GM23338 (cell line): Measurements from ENCODE around the gene TBC1D19. TPM values are rescaled to one million over a fixed set of nuclear protein-coding genes. Genes with fewer than 3 reads are reported as not detected.

Experiments used
- ATAC-seq: fragments of 200-7000 bp; cut with Tn5 transposase; 3 replicates; pipeline ENCODE4 v1.9.1; 2020
- DNase-seq: peaks from one replicate; pipeline ENCODE4 v3.0.0-alpha.2; 2015; ENCODE audit warnings: low spot score
- H2AFZ ChIP-seq: fragments of 200-600 bp; sonication (generic); 2 replicates; pipeline ENCODE4 v1.8.0; 2016; ENCODE audit warnings: antibody characterized with exemption, mild to moderate bottlenecking, moderate library complexity
- H3F3A ChIP-seq: fragments of 200-600 bp; sonication (generic); replicated peaks from 2 replicates; pipeline ENCODE4 v1.8.0; 2017; ENCODE audit warnings: antibody characterized with exemption, mixed run types, low read depth
- H3K27ac ChIP-seq: fragments of 200-600 bp; sonication (generic); 2 replicates; pipeline ENCODE4 v1.6.1; 2016; ENCODE audit warnings: low read depth
- H3K27me3 ChIP-seq: fragments of 200-600 bp; sonication (generic); 2 replicates; pipeline ENCODE4 v1.8.0; 2016; ENCODE audit warnings: mild to moderate bottlenecking, mixed run types, moderate library complexity; ENCODE audit not compliant: insufficient read depth
- H3K36me3 ChIP-seq: fragments of 200-600 bp; sonication (generic); 2 replicates; pipeline ENCODE4 v1.8.0; 2016; ENCODE audit warnings: mild to moderate bottlenecking; ENCODE audit not compliant: insufficient read depth
- H3K4me1 ChIP-seq: fragments of 200-600 bp; sonication (generic); 2 replicates; pipeline ENCODE4 v1.8.0; 2016; ENCODE audit warnings: mild to moderate bottlenecking, moderate library complexity; ENCODE audit not compliant: insufficient read depth
- H3K4me2 ChIP-seq: fragments of 200-600 bp; sonication (generic); 2 replicates; pipeline ENCODE4 v1.7.1; 2017; ENCODE audit warnings: mixed run types
- H3K4me3 ChIP-seq: fragments of 200-600 bp; sonication (generic); 2 replicates; pipeline ENCODE4 v1.6.1; 2016; ENCODE audit warnings: mixed run types
- H3K79me2 ChIP-seq: fragments of 200-600 bp; sonication (generic); replicated peaks from 2 replicates; pipeline ENCODE4 v1.8.0; 2017; ENCODE audit warnings: mild to moderate bottlenecking; ENCODE audit not compliant: insufficient read depth
- H3K9me2 ChIP-seq: fragments of 200-600 bp; sonication (generic); 2 replicates; pipeline ENCODE4 v1.8.0; 2017; ENCODE audit not compliant: insufficient read depth
- H4K20me1 ChIP-seq: fragments of 200-600 bp; sonication (generic); replicated peaks from 2 replicates; pipeline ENCODE4 v1.8.0; 2017; ENCODE audit warnings: mild to moderate bottlenecking; ENCODE audit not compliant: insufficient read depth
- H3K27ac Mint-ChIP-seq: 2 replicates; pipeline ENCODE4 v1.8.0; 2020; ENCODE audit warnings: inconsistent platforms, mild to moderate bottlenecking, moderate library complexity, mixed read lengths
- H3K27me3 Mint-ChIP-seq: 3 replicates; pipeline ENCODE4 v1.8.0; 2022; ENCODE audit warnings: low read depth, mild to moderate bottlenecking, moderate library complexity, mixed read lengths, inconsistent platforms; ENCODE audit not compliant: insufficient read depth, poor library complexity
- H3K36me3 Mint-ChIP-seq: 3 replicates; pipeline ENCODE4 v1.8.0; 2021; ENCODE audit warnings: low read depth, mild to moderate bottlenecking, inconsistent platforms, moderate library complexity, mixed read lengths
- H3K4me1 Mint-ChIP-seq: 3 replicates; pipeline ENCODE4 v1.8.0; 2020; ENCODE audit warnings: mild to moderate bottlenecking, inconsistent platforms, mixed read lengths
- H3K4me3 Mint-ChIP-seq: 3 replicates; pipeline ENCODE4 v1.8.0; 2021; ENCODE audit warnings: moderate library complexity, mild to moderate bottlenecking, inconsistent platforms, mixed read lengths
- H3K9me3 Mint-ChIP-seq: 3 replicates; pipeline ENCODE4 v1.8.0; 2020; ENCODE audit warnings: moderate library complexity, mild to moderate bottlenecking, inconsistent platforms, mixed read lengths
- CREB1 ChIP-seq: fragments of 250-450 bp; sonication (Bioruptor Pico); IDR thresholded peaks from 2 replicates; pipeline ENCODE4 v1.5.0; 2020; ENCODE audit warnings: low read depth, mild to moderate bottlenecking, moderate library complexity
- EZH2 ChIP-seq: fragments of 200-600 bp; sonication (generic); IDR thresholded peaks from one replicate; pipeline ENCODE4 v1.8.0; 2017; ENCODE audit warnings: antibody characterized with exemption, mild to moderate bottlenecking, low read depth; ENCODE audit not compliant: unreplicated experiment
- JUNB ChIP-seq: IDR thresholded peaks from one replicate; pipeline ENCODE4 v1.6.1; 2016; ENCODE audit warnings: antibody characterized with exemption; ENCODE audit not compliant: unreplicated experiment
- NANOG ChIP-seq: IDR thresholded peaks from 2 replicates; pipeline ENCODE4 v1.6.1; 2016; ENCODE audit warnings: antibody characterized with exemption, borderline replicate concordance
- POLR2AphosphoS5 ChIP-seq: IDR thresholded peaks from 2 replicates; pipeline ENCODE4 v1.6.1; 2016; ENCODE audit warnings: antibody characterized with exemption, low read depth
- ZNF114 ChIP-seq: fragments of 250-450 bp; sonication (Bioruptor Pico); IDR thresholded peaks from 2 replicates; pipeline ENCODE4 v1.5.0; 2020; ENCODE audit warnings: mild to moderate bottlenecking, moderate library complexity
- ZNF331 ChIP-seq: fragments of 250-450 bp; sonication (Bioruptor Pico); IDR thresholded peaks from 2 replicates; pipeline ENCODE4 v1.5.0; 2020; ENCODE audit warnings: low read depth, mild to moderate bottlenecking, moderate library complexity
- polyA plus RNA-seq: library from polyadenylated mRNA; unstranded; fragments of >200 nt; fragmentation: Nextera tagmentation; extraction: Ambion mirVana; gene quantifications from 2 replicates; pipeline ENCODE4 v1.2.1, GENCODE V29; 2016
- total RNA-seq: library from RNA; depleted of rRNA; stranded (reverse); fragments of >200 nt; shearing (Covaris generic); gene quantifications from 2 replicates; pipeline ENCODE4 v1.2.3, GENCODE V29; 2014
- TF ChIP-seq, protein P1 (sequence below): fragments of 250-450 bp; sonication (Bioruptor Pico); IDR thresholded peaks from 2 replicates; pipeline ENCODE4 v1.5.0; 2020; ENCODE audit warnings: mild to moderate bottlenecking, moderate library complexity

Gene TBC1D19
- total and polyA plus RNA-seq, 2 experiments from 2014 or later = 1.9 to 4.3 TPM

DNA sequence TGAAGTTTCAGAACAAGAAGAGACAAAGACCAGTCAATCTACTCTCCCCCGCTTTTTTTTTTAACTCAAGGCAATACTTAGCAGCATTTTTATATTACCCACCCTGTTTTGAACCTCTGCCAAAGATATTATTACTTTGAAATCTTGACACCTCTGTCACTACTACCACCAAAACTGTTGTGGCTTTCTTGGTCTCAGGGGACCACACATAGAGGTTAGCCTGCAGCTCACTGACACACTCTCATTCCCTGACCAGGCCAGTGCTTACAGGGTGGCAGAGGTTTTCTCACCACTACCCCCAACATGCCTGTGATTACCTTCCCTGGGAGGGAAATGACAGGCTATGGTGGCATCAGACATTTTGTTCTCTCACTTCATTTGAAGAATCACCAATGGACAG lies 139.3 kb downstream of the TBC1D19 start (continued):
- TF ChIP-seq, protein P1, sequence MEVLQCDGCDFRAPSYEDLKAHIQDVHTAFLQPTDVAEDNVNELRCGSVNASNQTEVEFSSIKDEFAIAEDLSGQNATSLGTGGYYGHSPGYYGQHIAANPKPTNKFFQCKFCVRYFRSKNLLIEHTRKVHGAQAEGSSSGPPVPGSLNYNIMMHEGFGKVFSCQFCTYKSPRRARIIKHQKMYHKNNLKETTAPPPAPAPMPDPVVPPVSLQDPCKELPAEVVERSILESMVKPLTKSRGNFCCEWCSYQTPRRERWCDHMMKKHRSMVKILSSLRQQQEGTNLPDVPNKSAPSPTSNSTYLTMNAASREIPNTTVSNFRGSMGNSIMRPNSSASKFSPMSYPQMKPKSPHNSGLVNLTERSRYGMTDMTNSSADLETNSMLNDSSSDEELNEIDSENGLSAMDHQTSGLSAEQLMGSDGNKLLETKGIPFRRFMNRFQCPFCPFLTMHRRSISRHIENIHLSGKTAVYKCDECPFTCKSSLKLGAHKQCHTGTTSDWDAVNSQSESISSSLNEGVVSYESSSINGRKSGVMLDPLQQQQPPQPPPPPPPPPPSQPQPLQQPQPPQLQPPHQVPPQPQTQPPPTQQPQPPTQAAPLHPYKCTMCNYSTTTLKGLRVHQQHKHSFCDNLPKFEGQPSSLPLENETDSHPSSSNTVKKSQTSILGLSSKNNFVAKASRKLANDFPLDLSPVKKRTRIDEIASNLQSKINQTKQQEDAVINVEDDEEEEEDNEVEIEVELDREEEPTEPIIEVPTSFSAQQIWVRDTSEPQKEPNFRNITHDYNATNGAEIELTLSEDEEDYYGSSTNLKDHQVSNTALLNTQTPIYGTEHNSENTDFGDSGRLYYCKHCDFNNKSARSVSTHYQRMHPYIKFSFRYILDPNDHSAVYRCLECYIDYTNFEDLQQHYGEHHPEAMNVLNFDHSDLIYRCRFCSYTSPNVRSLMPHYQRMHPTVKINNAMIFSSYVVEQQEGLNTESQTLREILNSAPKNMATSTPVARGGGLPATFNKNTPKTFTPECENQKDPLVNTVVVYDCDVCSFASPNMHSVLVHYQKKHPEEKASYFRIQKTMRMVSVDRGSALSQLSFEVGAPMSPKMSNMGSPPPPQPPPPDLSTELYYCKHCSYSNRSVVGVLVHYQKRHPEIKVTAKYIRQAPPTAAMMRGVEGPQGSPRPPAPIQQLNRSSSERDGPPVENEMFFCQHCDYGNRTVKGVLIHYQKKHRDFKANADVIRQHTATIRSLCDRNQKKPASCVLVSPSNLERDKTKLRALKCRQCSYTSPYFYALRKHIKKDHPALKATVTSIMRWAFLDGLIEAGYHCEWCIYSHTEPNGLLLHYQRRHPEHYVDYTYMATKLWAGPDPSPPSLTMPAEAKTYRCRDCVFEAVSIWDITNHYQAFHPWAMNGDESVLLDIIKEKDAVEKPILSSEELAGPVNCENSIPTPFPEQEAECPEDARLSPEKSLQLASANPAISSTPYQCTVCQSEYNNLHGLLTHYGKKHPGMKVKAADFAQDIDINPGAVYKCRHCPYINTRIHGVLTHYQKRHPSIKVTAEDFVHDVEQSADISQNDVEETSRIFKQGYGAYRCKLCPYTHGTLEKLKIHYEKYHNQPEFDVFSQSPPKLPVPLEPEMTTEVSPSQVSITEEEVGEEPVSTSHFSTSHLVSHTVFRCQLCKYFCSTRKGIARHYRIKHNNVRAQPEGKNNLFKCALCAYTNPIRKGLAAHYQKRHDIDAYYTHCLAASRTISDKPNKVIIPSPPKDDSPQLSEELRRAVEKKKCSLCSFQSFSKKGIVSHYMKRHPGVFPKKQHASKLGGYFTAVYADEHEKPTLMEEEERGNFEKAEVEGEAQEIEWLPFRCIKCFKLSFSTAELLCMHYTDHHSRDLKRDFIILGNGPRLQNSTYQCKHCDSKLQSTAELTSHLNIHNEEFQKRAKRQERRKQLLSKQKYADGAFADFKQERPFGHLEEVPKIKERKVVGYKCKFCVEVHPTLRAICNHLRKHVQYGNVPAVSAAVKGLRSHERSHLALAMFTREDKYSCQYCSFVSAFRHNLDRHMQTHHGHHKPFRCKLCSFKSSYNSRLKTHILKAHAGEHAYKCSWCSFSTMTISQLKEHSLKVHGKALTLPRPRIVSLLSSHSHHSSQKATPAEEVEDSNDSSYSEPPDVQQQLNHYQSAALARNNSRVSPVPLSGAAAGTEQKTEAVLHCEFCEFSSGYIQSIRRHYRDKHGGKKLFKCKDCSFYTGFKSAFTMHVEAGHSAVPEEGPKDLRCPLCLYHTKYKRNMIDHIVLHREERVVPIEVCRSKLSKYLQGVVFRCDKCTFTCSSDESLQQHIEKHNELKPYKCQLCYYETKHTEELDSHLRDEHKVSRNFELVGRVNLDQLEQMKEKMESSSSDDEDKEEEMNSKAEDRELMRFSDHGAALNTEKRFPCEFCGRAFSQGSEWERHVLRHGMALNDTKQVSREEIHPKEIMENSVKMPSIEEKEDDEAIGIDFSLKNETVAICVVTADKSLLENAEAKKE (CRISPR knock-in tag) = no peak

DNA sequence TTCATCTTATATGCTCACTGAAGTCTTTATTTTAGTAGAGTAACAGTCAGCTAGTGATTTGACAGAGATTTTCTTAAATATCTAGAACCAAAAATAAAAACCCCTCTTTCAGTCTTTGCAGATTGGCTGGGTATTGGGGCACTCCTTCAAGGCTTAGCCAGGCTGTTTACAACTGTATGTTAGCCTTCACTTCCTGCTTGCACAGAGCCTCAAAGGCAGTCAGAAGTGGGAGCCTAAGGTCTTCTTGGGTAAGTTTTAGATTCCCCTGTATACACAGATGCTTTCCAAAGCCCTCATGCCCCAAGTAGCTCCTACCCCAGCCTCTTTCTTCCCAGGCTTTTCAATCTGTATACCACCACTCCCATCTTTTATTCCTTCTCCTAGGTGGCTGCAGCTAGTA lies 140.7 kb downstream of the TBC1D19 start:
- Histone ChIP-seq H3K27me3 (no peaks in the 10 kb centered on the region), H3K79me2 (no peaks in the 10 kb centered on the region), H3K27ac (no peak overlapping the region), H4K20me1 (no peaks in the 10 kb centered on the region), H3K9me2 (no peaks in the 10 kb centered on the region), H3K36me3 (no peaks in the 10 kb centered on the region), H2AFZ (no peak overlapping the region), H3K4me2 (no peak overlapping the region), H3K4me1 (no peaks in the 10 kb centered on the region), H3F3A (no peaks in the 10 kb centered on the region), H3K4me3 (no peak overlapping the region)
- Mint-ChIP-seq H3K4me3 (no peak overlapping the region), H3K4me1 (no peaks in the 10 kb centered on the region), H3K27ac (no peak overlapping the region), H3K9me3 (no peaks in the 10 kb centered on the region), H3K27me3 (no peaks in the 10 kb centered on the region), H3K36me3 (no peaks in the 10 kb centered on the region)
- DNase-seq (no peak), ATAC-seq (no peak)
- TF ChIP-seq ZNF331 (CRISPR knock-in tag) (no peak), JUNB (no peak), CREB1 (CRISPR knock-in tag) (no peak), NANOG (no peak), ZNF114 (no peak), POLR2AphosphoS5 (no peak), EZH2 (no peak)
- TF ChIP-seq, protein P1 (CRISPR knock-in tag) = no peak
